CD14-positive monocyte (primary cell): ENCODE measurements around the gene SNX13. TPM values are rescaled to one million over a fixed set of nuclear protein-coding genes. Genes with fewer than 3 reads are reported as not detected.
A peak's percentile ranks its signal among the peaks of the same experiment; 100 is the strongest.

Source experiments
- DNase-seq, 3 donors: peaks; one replicate each; pipeline ENCODE4 v3.0.0-alpha.2; 2011 to 2022
- H2AFZ ChIP-seq: 2 replicates; pipeline ENCODE4 v1.6.0; 2012; ENCODE audit warnings: mild to moderate bottlenecking, low read depth, low read length, inconsistent platforms; ENCODE audit not compliant: insufficient read depth, poor library complexity, severe bottlenecking
- H3K27ac ChIP-seq, 2 donors: 1 replicate in 1 of 2; 2 replicates in 1 of 2; pipeline ENCODE4 v1.5.1; 2012 to 2013; ENCODE audit warnings: low read length in 2 of 2, control low read depth in 1 of 2, inconsistent platforms in 1 of 2, low read depth in 1 of 2, mild to moderate bottlenecking in 1 of 2
- H3K27me3 ChIP-seq, 2 donors: one replicate each; pipeline versions ENCODE4 v1.6.0 to v1.6.1; 2011 to 2013; ENCODE audit warnings: low read length in 2 of 2; ENCODE audit not compliant: control insufficient read depth in 2 of 2, insufficient read depth in 2 of 2
- H3K36me3 ChIP-seq, 2 donors: replicated peaks in 1 of 2; 1 replicate in 1 of 2; 2 replicates in 1 of 2; pipeline versions ENCODE4 v1.5.1 to v1.6.1; 2012 to 2013; ENCODE audit warnings: low read length in 2 of 2, control low read depth in 1 of 2, inconsistent platforms in 1 of 2, mild to moderate bottlenecking in 1 of 2; ENCODE audit not compliant: insufficient read depth in 2 of 2, control insufficient read depth in 1 of 2
- H3K4me1 ChIP-seq, 2 donors: 1 replicate in 1 of 2; 2 replicates in 1 of 2; pipeline versions ENCODE4 v1.5.1 to v1.6.1; 2012 to 2013; ENCODE audit warnings: low read length in 2 of 2, control low read depth in 1 of 2, inconsistent platforms in 1 of 2, mild to moderate bottlenecking in 1 of 2, moderate library complexity in 1 of 2; ENCODE audit not compliant: insufficient read depth in 2 of 2, control insufficient read depth in 1 of 2
- H3K4me2 ChIP-seq: replicated peaks from 2 replicates; pipeline ENCODE3; 2012; ENCODE audit warnings: low read length, moderate library complexity, mild to moderate bottlenecking; ENCODE audit not compliant: poor library complexity, severe bottlenecking; ENCODE audit errors: extremely low read depth
- H3K4me3 ChIP-seq, 3 experiments: fragments of 200-600 bp in 1 of 3; sonication (generic) in 1 of 3; replicated peaks in 1 of 3; 1 replicate in 2 of 3; 2 replicates in 1 of 3; pipeline ENCODE4 v1.5.1; 2011 to 2013; ENCODE audit warnings: low read length in 3 of 3, mild to moderate bottlenecking in 3 of 3, control low read depth in 2 of 3, low read depth in 2 of 3, inconsistent platforms in 1 of 3, moderate library complexity in 1 of 3
- H3K79me2 ChIP-seq: 2 replicates; pipeline ENCODE4 v1.6.0; 2012; ENCODE audit warnings: mild to moderate bottlenecking, control low read depth, inconsistent platforms, low read length, moderate library complexity; ENCODE audit not compliant: insufficient read depth
- H3K9ac ChIP-seq: 2 replicates; pipeline ENCODE4 v1.6.0; 2017; ENCODE audit warnings: low read length, mild to moderate bottlenecking; ENCODE audit not compliant: insufficient read depth, poor library complexity, severe bottlenecking
- H3K9me3 ChIP-seq, 2 donors: replicated peaks in 1 of 2; 1 replicate in 1 of 2; 2 replicates in 1 of 2; pipeline versions ENCODE4 v1.5.1 to v1.6.1; 2012 to 2013; ENCODE audit warnings: low read length in 2 of 2, control low read depth in 1 of 2; ENCODE audit not compliant: control insufficient read depth in 1 of 2, insufficient read depth in 1 of 2
- H4K20me1 ChIP-seq: 2 replicates; pipeline ENCODE4 v1.6.0; 2012; ENCODE audit warnings: mild to moderate bottlenecking, low read length, control low read depth, moderate library complexity; ENCODE audit not compliant: insufficient read depth
- H3K27ac Mint-ChIP-seq, 7 donors: one replicate each; pipeline ENCODE4 v1.8.0; 2020; ENCODE audit warnings: mild to moderate bottlenecking in 7 of 7, mixed read lengths in 7 of 7, moderate library complexity in 6 of 7, inconsistent platforms in 2 of 7
- H3K27me3 Mint-ChIP-seq, 3 donors: one replicate each; pipeline ENCODE4 v1.8.0; 2021 to 2022; ENCODE audit warnings: low read depth in 3 of 3, mild to moderate bottlenecking in 3 of 3, mixed read lengths in 3 of 3, moderate library complexity in 3 of 3, inconsistent platforms in 1 of 3
- H3K36me3 Mint-ChIP-seq, 2 donors: one replicate each; pipeline ENCODE4 v1.8.0; 2020; ENCODE audit warnings: mixed read lengths in 2 of 2, inconsistent platforms in 1 of 2, mild to moderate bottlenecking in 1 of 2
- H3K4me1 Mint-ChIP-seq: one replicate; pipeline ENCODE4 v1.8.0; 2020; ENCODE audit warnings: mild to moderate bottlenecking, mixed read lengths
- H3K4me3 Mint-ChIP-seq, 2 donors: one replicate each; pipeline ENCODE4 v1.8.0; 2020; ENCODE audit warnings: mild to moderate bottlenecking in 2 of 2, mixed read lengths in 2 of 2, moderate library complexity in 1 of 2
- H3K9me3 Mint-ChIP-seq, 7 donors: one replicate each; pipeline ENCODE4 v1.8.0; 2020 to 2022; ENCODE audit warnings: mixed read lengths in 7 of 7, mild to moderate bottlenecking in 6 of 7, moderate library complexity in 6 of 7, inconsistent platforms in 2 of 7
- WGBS: methylation state at CpG from one replicate; pipeline ENCODE4 v1.1.5; 2013; ENCODE audit warnings: missing lambda C conversion rate; ENCODE audit not compliant: insufficient coverage; 5-methylcytosine and 5-hydroxymethylcytosine counted together
- intact Hi-C, 2 donors: fragments of 100-400 bp; cut with micrococcal nuclease; formaldehyde crosslinking; loops; one replicate each; pipeline versions ENCODE4 v1.15.0 to v1.15.1; 2023
- polyA plus RNA-seq, 3 donors: library from polyadenylated mRNA; depleted of rRNA in 1 of 3; unstranded in 2 of 3; stranded (reverse) in 1 of 3; fragments of 300-500 nt in 2 of 3; fragments of >200 nt in 1 of 3; fragmentation: Illumina TruSeq in 2 of 3; gene quantifications; 1 replicate in 2 of 3; 2 replicates in 1 of 3; pipeline ENCODE4 v1.2.3, GENCODE V29; 2012 to 2021
- TF ChIP-seq, protein P1 (sequence below): fragments of 200-600 bp; IDR thresholded peaks from one replicate; pipeline ENCODE4 v1.8.0; 2022; ENCODE audit warnings: antibody characterized with exemption, mild to moderate bottlenecking

SNX13 gene
- polyA plus RNA-seq, 3 donors: 12.1 to 31.3 (median 17.4) TPM

DNA sequence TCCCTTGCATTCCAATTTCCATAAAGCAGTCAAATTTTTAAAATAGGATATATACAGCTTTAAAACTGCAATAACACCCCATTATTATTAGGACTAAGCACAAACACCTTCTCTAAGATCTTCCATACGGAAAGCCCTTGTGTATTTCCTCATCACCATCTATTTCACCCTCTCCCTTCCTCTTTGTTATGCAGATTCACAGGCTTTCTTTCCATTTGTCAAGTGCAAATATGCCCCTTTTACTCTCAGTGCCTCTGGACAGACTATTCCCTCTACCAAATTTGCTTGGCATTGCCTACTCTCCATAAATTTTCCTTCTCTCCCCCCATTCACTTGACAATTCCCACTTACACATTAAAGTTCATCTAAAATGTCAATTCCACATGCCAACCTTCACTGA lies 61.7 kb downstream of the SNX13 start:
- Histone ChIP-seq H3K79me2 (no peaks in the 10 kb centered on the region), H3K36me3 (peaks cover 38 to 81% of the 10 kb centered on the region in 2 donors), H3K27ac (no peak overlapping the region), H2AFZ (no peak overlapping the region), H3K4me1 (no peaks in the 10 kb centered on the region), H3K27me3 (no peaks in the 10 kb centered on the region), H3K4me3 (no peak overlapping the region), H3K9me3 (no peaks in the 10 kb centered on the region), H3K4me2 (no peak overlapping the region), H4K20me1 (peaks cover 5% of the 10 kb centered on the region), H3K9ac (no peak overlapping the region)
- 75% methylated on average over 1 of the region's 1 CpG for WGBS
- Mint-ChIP-seq H3K27ac (peak overlapping the region in 1 of 7 donors; percentile 39), H3K4me1 (no peaks in the 10 kb centered on the region), H3K36me3 (peaks cover 57 to 63% of the 10 kb centered on the region in 2 donors), H3K4me3 (no peak overlapping the region), H3K9me3 (no peaks in the 10 kb centered on the region), H3K27me3 (no peaks in the 10 kb centered on the region)
- no peak for DNase-seq
- intact Hi-C loops: no loop called here
- TF ChIP-seq, protein P1, sequence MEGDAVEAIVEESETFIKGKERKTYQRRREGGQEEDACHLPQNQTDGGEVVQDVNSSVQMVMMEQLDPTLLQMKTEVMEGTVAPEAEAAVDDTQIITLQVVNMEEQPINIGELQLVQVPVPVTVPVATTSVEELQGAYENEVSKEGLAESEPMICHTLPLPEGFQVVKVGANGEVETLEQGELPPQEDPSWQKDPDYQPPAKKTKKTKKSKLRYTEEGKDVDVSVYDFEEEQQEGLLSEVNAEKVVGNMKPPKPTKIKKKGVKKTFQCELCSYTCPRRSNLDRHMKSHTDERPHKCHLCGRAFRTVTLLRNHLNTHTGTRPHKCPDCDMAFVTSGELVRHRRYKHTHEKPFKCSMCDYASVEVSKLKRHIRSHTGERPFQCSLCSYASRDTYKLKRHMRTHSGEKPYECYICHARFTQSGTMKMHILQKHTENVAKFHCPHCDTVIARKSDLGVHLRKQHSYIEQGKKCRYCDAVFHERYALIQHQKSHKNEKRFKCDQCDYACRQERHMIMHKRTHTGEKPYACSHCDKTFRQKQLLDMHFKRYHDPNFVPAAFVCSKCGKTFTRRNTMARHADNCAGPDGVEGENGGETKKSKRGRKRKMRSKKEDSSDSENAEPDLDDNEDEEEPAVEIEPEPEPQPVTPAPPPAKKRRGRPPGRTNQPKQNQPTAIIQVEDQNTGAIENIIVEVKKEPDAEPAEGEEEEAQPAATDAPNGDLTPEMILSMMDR: no peak

DNA sequence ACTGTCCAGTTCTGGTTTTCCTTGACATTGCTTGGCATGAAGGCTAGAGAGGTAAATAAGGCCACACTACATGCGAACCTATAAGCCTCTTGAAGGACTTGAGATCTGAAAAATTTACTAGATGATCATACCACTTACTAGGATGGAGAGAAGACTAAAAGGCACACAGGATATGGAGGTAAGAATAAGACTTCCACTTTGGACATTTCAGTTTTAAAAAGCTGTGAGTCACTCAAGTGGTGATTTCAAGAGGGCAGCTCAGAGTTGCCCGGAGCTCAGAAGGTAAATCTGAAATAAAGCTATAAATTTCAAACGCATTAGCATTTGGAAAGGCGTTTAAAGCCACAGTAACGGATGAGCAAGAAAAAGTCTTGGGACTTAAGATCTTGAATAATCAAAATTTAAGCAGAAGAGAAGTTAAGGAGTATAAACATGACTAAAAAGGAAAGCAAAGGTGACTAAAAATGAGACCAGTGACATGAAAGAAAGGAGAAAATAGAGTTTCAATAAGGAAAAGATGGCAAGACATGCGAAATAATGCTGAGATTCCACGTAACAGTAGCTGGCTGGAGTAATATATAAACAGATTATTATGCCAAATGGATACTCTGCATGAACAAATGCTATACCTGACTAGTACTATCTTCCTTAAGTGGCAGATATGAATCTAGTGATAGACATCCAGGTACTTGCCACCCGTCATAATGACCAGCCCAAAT lies 68.3 kb downstream of the SNX13 start:
- Mint-ChIP-seq H3K27me3 (no peaks in the 10 kb centered on the region), H3K27ac (no peak overlapping the region), H3K4me1 (no peaks in the 10 kb centered on the region), H3K4me3 (no peak overlapping the region), H3K36me3 (peaks cover 70 to 77% of the 10 kb centered on the region in 2 donors), H3K9me3 (peaks cover 0 to 4% (median 0%) of the 10 kb centered on the region in 7 donors)
- WGBS: 85% methylated on average over 4 of the region's 8 CpGs
- intact Hi-C loops: no loop called here
- no peaks in the 10 kb centered on the region for H3K27me3 ChIP-seq
- peaks cover 70 to 94% of the 10 kb centered on the region in 2 donors for H3K36me3 ChIP-seq
- H3K9me3 ChIP-seq: peaks cover 0 to 3% of the 10 kb centered on the region in 2 donors
- H3K4me3 ChIP-seq: no peak overlapping the region
- no peaks in the 10 kb centered on the region for H3K79me2 ChIP-seq
- TF ChIP-seq, protein P1: no peak
- H4K20me1 ChIP-seq: no peaks in the 10 kb centered on the region
- no peak overlapping the region for H2AFZ ChIP-seq
- no peak for DNase-seq
- no peak overlapping the region for H3K27ac ChIP-seq
- no peak overlapping the region for H3K4me2 ChIP-seq
- H3K9ac ChIP-seq: no peak overlapping the region
- H3K4me1 ChIP-seq: no peaks in the 10 kb centered on the region
